Stomach (tissue), 4 donors: Measurements from ENCODE around the gene SCN8A.

ENCODE experiments used
- CTCF ChIP-seq, 7 experiments: fragments of 450-650 bp in 4 of 7; fragments of 200-600 bp in 3 of 7; sonication (generic) in 3 of 7; IDR thresholded peaks; one replicate each; pipeline ENCODE4 v1.5.1; 2016 to 2019; ENCODE audit warnings: antibody characterized with exemption in 7 of 7, control low read depth in 2 of 7, mild to moderate bottlenecking in 1 of 7
- POLR2A ChIP-seq, 4 donors: fragments of 450-650 bp; IDR thresholded peaks; one replicate each; pipeline ENCODE4 v1.6.1; 2016; ENCODE audit warnings: antibody characterized with exemption in 4 of 4, control low read depth in 2 of 4, mild to moderate bottlenecking in 1 of 4, moderate library complexity in 1 of 4

DNA sequence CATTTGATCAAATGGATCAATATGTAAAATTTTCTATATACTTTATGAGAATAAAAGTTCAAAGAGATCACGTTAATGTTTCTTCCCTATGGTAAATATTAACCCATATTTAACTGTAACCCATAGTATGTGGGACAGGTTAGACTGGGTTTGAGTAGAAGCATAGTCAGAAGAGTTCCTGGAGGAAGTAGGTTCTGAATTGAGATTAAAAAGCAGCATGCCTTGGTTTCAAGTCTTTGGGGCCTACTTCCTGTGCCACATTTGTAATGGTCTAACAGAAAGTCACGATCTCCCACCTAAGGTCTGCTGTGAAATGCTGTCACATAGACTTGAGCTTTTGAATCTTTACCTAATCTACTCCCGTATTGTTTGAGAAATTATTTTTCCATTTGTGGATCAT is 193.7 kb downstream of the SCN8A start:
- TF ChIP-seq CTCF (IDR thresholded peaks at IDR 0.05), result no peak
- no peak for TF ChIP-seq POLR2A (IDR thresholded peaks at IDR 0.05)
